SIG-M5 treated with dmso at 0.1 percent for 504 hours (cell line): ENCODE data around the gene TMEM187.

Experiments used
- DNase-seq: peaks from one replicate; lab custom pipeline; 2025; ENCODE audit not compliant: unreplicated experiment; lab: John Stamatoyannopoulos, UW

The TMEM187 gene

GRCh38 chrX:154018518-154019060, 46.0 kb downstream of the TMEM187 start:
- peak; percentile 21 for DNase-seq

DNA sequence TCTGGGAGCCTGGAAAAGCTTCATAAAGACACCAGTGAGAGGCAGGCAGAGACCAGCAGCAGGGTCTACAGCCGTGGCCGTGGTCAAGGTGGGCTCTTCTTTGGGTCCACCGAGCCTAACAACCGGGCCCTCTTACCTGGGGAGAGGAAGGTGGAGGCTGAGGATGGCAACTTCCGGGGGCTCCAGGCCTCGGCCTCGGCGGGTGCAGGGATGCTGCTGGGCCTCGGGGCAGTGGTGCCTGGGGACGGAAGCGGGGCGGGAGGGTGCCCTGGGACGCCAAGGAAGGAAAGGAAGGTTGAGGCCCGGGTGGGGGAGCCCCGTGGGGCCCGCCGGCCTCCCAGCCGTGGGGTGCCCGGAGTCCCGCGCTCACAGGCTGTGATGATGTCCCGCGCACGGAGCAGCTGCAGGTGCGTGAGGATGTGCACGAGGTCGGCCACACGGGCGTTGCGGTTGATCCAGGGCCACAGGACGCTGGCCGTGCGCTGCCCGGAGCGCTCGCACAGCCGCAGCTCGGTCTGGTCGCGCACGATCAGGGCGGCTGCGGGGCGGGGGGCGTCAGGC, 46.6 kb downstream of the TMEM187 start:
- no peak for DNase-seq

GRCh38 chrX:154019633-154020528, 47.3 kb downstream of the TMEM187 start, which contains the start of gene IRAK1:
TSS of gene IRAK1 (minus strand) at chrX:154019902. CDS start at chrX:154019812, 90 bp downstream.
- DNase-seq: peak; percentile 33

GRCh38 chrX:154020536-154021115, 48.1 kb downstream of the TMEM187 start:
- DNase-seq: no peak

DNA sequence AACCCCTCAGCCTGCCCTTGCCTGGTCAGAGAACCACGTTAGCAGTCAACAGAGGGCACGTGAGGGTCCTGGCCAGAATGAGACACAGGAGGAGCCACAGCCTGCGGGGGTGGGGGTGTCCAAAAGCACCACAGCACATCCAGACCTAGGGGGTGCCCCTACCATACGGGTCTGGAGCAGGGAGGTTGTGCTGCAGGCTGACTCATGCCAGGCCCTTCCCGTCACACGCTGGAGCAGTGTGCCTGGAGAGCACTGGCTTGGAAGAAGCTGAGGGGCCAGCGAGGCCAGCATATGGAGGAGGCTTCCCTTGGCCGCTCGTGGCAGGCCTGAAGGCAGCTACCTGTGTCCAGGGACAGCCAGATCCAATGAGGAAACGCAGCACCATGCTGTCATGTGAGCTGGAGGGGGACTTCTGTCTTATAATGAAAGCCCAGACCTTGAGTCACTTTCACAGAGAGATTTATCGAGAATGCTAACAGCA, 48.6 kb downstream of the TMEM187 start:
- no peak for DNase-seq

GRCh38 chrX:154022108-154022507, 49.6 kb downstream of the TMEM187 start:
- DNase-seq: no peak

- no peak for DNase-seq
These were observed 50.9 kb downstream of the TMEM187 start for GRCh38 chrX:154023276-154024000.

GRCh38 chrX:154024271-154024670, 51.7 kb downstream of the TMEM187 start:
- DNase-seq: no peak

GRCh38 chrX:154025230-154025629, 52.7 kb downstream of the TMEM187 start:
- DNase-seq: no peak

GRCh38 chrX:154026136-154027021, 53.8 kb downstream of the TMEM187 start:
- no peak for DNase-seq

DNA sequence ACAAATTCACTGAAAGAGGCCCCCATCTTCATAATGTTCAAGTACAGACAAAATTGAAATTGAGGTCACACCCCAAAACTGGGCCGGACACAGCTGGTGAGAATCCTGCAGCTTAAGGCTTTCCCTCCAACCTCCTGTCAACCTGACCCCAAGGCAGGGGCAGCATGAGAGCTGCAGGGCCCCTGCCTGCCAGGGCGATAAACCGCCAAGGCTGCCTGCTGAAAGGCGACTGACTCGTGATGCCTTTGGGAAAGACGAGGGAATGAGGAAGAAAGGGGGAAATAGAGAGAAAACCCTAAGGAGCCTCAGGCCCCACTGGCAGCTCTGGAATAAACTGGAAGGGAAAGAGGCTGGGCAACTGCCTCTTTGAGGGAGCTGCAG, 54.5 kb downstream of the TMEM187 start:
- DNase-seq: no peak

DNA sequence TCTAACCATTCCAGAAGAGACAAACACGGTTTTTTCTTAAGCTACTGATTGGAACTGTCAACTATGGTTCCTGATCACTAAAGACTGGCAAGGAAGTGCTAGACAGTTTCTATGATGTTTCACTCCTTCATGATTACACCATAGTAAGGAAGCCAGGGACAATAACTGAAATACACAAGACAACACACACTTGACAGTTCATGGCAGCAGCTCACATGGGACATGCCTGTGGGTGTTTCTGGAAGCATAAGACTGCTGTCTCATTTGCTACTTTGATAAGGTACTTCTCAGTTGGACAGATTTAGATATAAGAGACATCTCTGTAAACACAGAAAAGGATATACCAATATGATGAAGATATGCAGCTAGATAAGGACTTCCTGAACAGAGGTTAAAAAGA, 55.4 kb downstream of the TMEM187 start:
- no peak for DNase-seq

DNA sequence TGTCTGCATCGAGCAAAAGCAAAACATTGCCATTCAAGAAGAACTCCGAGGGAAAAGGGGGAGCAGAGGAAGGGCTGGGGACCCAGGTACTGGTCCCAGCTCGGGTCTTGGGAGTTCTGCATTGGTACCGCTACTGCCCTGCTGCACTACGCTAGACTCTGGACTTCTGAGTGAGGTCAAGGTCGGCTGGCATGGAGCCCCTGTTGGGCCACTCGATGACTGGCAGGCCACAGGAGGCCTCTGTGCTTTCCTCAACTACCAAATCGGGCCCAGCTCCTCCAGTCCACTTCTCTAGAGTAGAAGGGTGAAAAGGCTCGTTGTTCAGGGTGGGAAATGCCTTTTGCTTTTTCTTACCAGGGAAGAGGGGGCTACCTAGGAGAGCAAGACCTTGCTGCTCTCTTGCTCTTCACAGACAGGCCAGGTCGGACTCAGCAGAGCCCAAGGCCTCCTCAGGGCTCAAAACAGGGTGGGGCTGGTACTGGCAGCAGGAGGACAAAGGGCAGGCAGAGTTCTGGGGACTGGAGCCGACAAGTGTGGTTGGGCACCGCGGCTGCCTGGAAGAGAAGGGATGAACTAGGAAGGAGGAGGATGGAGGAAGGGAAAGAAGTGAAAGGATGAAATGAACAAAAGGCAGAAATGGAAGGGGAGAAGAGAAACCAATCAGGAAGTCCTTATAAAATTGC, 56.1 kb downstream of the TMEM187 start:
- no peak for DNase-seq

DNA sequence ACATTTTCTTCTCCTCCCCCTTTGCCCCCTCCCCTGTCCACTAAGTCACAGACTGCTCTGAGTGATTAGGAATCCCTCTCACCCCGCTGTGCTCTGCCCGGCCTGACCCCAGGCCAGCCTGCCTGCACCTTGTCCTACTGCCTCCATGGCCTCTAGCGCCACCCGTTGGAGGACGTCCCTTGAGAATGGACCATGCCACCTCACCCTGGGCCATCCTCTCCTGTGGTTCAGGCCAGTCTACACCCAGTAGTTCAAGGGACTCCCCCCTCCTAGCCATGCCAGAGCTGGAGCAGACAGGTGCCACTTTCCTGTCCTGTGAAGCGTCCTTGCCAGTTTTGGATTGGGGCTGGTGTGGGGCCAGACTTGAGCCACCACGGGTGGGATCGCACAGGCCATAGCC, 56.9 kb downstream of the TMEM187 start:
- DNase-seq: no peak

DNA sequence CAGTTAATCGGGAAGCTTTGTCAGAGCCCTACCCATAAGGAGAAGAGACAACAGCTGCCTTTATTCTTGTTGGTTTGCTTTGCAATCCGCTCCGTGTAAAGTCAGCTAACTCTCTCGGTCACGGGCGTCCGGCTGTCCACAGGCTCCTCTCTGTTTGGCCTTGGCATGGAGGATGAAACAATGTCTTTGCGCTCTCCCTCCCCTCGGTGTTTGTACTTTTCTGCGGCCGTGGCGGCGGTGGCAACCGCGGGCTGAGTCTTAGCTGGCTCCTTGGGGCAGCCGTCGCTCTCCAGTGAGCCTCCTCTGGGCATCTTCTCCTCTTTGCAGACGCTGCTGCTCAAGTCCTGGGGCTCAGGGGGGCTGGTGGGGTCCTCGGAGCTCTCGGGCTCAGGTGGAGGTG, 57.7 kb downstream of the TMEM187 start:
- no peak for DNase-seq

GRCh38 chrX:154030715-154031305, 58.3 kb downstream of the TMEM187 start:
- no peak for DNase-seq

- no peak for DNase-seq
These were observed 59.6 kb downstream of the TMEM187 start for GRCh38 chrX:154032160-154032559.

DNA sequence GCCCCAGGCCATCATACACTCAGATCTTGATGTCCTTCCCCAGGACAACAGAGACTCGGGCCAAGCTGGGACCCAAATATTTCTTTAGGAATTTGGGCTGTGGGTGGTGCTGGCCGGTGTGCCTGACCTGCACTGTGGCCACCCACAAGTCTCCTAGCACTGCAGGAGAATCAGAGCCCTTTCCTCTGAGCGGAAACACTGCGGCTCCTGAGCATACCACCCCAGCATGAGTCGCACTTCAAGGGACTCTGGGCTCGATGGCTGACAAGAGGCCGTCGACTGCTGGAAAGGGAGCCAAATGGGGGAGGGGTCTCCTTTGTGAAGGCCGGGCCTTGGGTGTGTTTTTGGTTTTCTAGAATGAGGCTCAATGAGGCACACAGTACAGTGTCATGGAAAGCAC, 60.1 kb downstream of the TMEM187 start:
- DNase-seq: no peak
